Right lobe of liver (tissue), 4 donors: ENCODE measurements around the gene LDLRAD4.

Experiments used
- POLR2A ChIP-seq: fragments of 450-650 bp; IDR thresholded peaks from one replicate; pipeline ENCODE4 v1.6.1; 2017; ENCODE audit warnings: antibody characterized with exemption, mild to moderate bottlenecking
- TF ChIP-seq, protein P1 (sequence below), 4 donors: fragments of 200-600 bp in 3 of 4; fragments of 450-650 bp in 1 of 4; IDR thresholded peaks; one replicate each; pipeline versions ENCODE4 v1.5.1 to v1.8.0; 2016 to 2022; ENCODE audit warnings: antibody characterized with exemption in 4 of 4, mild to moderate bottlenecking in 2 of 4
- donor health status: DM: no; HTN: no; CAD: no.
- donor health status: DM: no; HTN: no; CAD: no.
- donor health status: DM: no; HTN: yes; CAD: no.

DNA sequence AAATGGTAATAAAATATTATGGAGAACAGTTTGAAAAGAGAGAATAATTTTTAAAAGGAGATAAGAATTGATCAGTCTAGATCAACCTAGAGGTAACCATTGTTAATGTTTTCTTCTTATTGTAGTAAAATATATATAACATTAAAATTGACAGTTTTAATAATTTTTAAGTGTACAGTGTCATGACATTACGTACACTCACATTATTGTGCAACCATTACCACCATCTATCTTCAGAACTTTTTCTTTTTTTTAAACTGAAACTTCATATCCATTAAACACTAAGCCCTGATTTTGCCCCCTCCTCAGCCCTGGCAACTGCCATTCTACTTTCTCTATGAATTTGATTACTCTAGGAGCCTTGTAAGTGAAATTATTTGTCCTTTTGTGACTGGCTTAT lies 121.1 kb downstream of the LDLRAD4 start:
- TF ChIP-seq, protein P1, sequence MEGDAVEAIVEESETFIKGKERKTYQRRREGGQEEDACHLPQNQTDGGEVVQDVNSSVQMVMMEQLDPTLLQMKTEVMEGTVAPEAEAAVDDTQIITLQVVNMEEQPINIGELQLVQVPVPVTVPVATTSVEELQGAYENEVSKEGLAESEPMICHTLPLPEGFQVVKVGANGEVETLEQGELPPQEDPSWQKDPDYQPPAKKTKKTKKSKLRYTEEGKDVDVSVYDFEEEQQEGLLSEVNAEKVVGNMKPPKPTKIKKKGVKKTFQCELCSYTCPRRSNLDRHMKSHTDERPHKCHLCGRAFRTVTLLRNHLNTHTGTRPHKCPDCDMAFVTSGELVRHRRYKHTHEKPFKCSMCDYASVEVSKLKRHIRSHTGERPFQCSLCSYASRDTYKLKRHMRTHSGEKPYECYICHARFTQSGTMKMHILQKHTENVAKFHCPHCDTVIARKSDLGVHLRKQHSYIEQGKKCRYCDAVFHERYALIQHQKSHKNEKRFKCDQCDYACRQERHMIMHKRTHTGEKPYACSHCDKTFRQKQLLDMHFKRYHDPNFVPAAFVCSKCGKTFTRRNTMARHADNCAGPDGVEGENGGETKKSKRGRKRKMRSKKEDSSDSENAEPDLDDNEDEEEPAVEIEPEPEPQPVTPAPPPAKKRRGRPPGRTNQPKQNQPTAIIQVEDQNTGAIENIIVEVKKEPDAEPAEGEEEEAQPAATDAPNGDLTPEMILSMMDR (IDR thresholded peaks at IDR 0.05): no peak
- TF ChIP-seq POLR2A: no peak
